Neuronal stem cell (in vitro differentiated cells): ENCODE measurements around the gene PPFIA1.

ENCODE experiments used
- DNase-seq: peaks from one replicate; pipeline ENCODE4 v3.0.0-alpha.2; 2013; ENCODE audit warnings: low spot score
- H2AFZ ChIP-seq: one replicate; pipeline ENCODE4 v1.6.1; 2013; ENCODE audit warnings: mild to moderate bottlenecking, low read length, inconsistent platforms
- H2AK5ac ChIP-seq: 2 replicates; pipeline ENCODE4 v1.6.1; 2013; ENCODE audit warnings: low read depth, mild to moderate bottlenecking, inconsistent platforms, low read length, moderate library complexity, mixed read lengths
- H2BK120ac ChIP-seq: 2 replicates; pipeline ENCODE4 v1.6.1; 2013; ENCODE audit warnings: low read depth, mild to moderate bottlenecking, inconsistent platforms, low read length, moderate library complexity, mixed read lengths
- H2BK12ac ChIP-seq: one replicate; pipeline ENCODE4 v1.6.1; 2013; ENCODE audit warnings: low read length, inconsistent platforms
- H2BK15ac ChIP-seq: 2 replicates; pipeline ENCODE4 v1.6.1; 2013; ENCODE audit warnings: mild to moderate bottlenecking, low read length, inconsistent platforms, mixed read lengths
- H2BK5ac ChIP-seq: one replicate; pipeline ENCODE4 v1.6.1; 2013; ENCODE audit warnings: inconsistent platforms, mild to moderate bottlenecking, low read length, moderate library complexity
- H3K14ac ChIP-seq: one replicate; pipeline ENCODE4 v1.6.1; 2013; ENCODE audit warnings: low read length, inconsistent platforms
- H3K18ac ChIP-seq: 2 replicates; pipeline ENCODE4 v1.6.1; 2013; ENCODE audit warnings: low read length, inconsistent platforms
- H3K23ac ChIP-seq: 2 replicates; pipeline ENCODE4 v1.6.1; 2013; ENCODE audit warnings: low read depth, mild to moderate bottlenecking, mixed read lengths, low read length, inconsistent platforms; ENCODE audit not compliant: poor library complexity
- H3K27ac ChIP-seq: replicated peaks from 3 replicates; pipeline ENCODE4 v1.5.1; 2013; ENCODE audit warnings: low read length, inconsistent platforms
- H3K27me3 ChIP-seq, 3 experiments: 2 replicates each; pipeline ENCODE4 v1.6.1; 2013; ENCODE audit warnings: low read length in 3 of 3, mild to moderate bottlenecking in 2 of 3, inconsistent platforms in 1 of 3, low read depth in 1 of 3, mixed read lengths in 1 of 3, moderate library complexity in 1 of 3; ENCODE audit not compliant: control insufficient read depth in 3 of 3, insufficient read depth in 3 of 3
- H3K36me3 ChIP-seq, 2 donors: replicated peaks in 1 of 2; 2 replicates each; pipeline ENCODE4 v1.6.1; 2013; ENCODE audit warnings: low read length in 2 of 2; ENCODE audit not compliant: control insufficient read depth in 2 of 2, insufficient read depth in 2 of 2
- H3K4ac ChIP-seq: 2 replicates; pipeline ENCODE4 v1.6.1; 2013; ENCODE audit warnings: inconsistent platforms, mild to moderate bottlenecking, low read length, moderate library complexity
- H3K4me1 ChIP-seq, 2 donors: 1 replicate in 1 of 2; 2 replicates in 1 of 2; pipeline ENCODE4 v1.6.1; 2013; ENCODE audit warnings: low read length in 2 of 2, low read depth in 1 of 2; ENCODE audit not compliant: control insufficient read depth in 2 of 2, insufficient read depth in 1 of 2
- H3K4me2 ChIP-seq: one replicate; pipeline ENCODE4 v1.6.1; 2013; ENCODE audit warnings: mild to moderate bottlenecking, low read length, inconsistent platforms; ENCODE audit not compliant: insufficient read depth, poor library complexity, severe bottlenecking
- H3K4me3 ChIP-seq, 2 donors: 2 replicates each; pipeline ENCODE4 v1.5.1; 2013; ENCODE audit warnings: low read length in 2 of 2, mild to moderate bottlenecking in 2 of 2, inconsistent platforms in 1 of 2, moderate library complexity in 1 of 2
- H3K79me1 ChIP-seq: one replicate; pipeline ENCODE4 v1.6.1; 2013; ENCODE audit warnings: low read depth, mild to moderate bottlenecking, inconsistent platforms, low read length, moderate library complexity
- H3K9ac ChIP-seq: one replicate; pipeline ENCODE4 v1.6.1; 2013; ENCODE audit warnings: mild to moderate bottlenecking, low read depth, low read length, inconsistent platforms; ENCODE audit not compliant: poor library complexity
- H3K9me3 ChIP-seq, 2 donors: replicated peaks in 1 of 2; 2 replicates each; pipeline versions ENCODE3 to v1.6.1; 2013; ENCODE audit warnings: low read length in 2 of 2, mild to moderate bottlenecking in 2 of 2, inconsistent platforms in 1 of 2, low read depth in 1 of 2, mixed read lengths in 1 of 2, moderate library complexity in 1 of 2; ENCODE audit not compliant: control insufficient read depth in 2 of 2, insufficient read depth in 1 of 2
- H4K8ac ChIP-seq: one replicate; pipeline ENCODE4 v1.6.1; 2013; ENCODE audit warnings: low read depth, mild to moderate bottlenecking, inconsistent platforms, low read length, moderate library complexity
- H4K91ac ChIP-seq: one replicate; pipeline ENCODE4 v1.6.1; 2013; ENCODE audit warnings: low read length, low read depth, mild to moderate bottlenecking, inconsistent platforms; ENCODE audit not compliant: poor library complexity
- WGBS, 2 donors: extraction: QIAGEN DNeasy Blood & Tissue Kit; methylation state at CpG; one replicate each; pipeline ENCODE4 v1.1.7; 2013; ENCODE audit warnings: missing lambda C conversion rate in 2 of 2, mixed read lengths in 1 of 2; ENCODE audit not compliant: insufficient read length in 2 of 2, insufficient replicate concordance in 1 of 2; ENCODE audit errors: extremely low coverage in 2 of 2; 5-methylcytosine and 5-hydroxymethylcytosine counted together

Gene PPFIA1

DNA sequence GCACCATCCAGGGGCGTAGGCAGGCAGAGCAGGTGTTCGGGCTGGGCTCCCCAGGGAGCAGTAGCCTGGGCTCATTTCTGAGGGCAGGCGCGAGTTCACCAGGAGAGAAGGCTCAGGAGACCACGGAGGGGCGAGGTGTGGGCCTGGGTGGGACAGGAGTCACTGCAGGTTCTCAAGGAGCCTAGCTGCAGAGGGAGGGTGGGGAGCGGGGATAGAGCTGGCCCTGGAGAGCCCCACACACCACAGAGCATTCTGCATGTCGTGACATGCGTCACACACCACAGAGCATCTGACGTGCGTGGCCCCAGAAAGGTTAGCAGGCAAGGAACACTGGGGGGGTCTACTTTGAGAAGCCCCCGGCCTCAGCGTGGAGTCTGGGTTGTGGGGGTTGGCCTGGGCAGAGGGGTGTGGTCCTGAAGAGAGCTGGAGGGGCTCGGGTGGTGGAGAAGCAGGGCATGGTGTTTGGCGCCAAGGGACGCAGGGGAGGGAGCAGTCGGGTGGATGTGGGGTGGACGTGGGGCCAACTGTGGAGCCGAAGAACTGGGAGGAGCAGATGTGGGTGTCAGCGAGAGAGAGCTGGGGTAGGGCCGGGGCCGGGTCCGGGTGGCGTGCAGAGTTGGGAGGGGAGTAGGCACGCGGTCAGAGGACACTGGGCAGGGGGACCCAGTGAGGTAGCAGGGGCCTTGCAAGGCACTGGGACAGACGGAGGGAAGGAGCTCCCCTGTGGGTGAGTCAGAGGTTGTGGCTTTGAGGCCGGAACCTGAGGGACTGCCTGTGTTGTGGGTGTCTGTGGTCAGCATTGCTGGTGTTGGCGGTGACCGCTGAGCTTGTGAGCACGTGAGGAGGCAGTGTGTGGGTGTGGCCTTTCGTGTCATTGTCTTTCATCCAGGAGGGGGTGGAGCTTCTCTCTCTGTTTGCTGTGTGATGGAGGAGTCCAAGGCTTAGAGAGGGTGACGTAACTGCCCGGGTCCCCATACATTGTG is 153.3 kb downstream of the PPFIA1 start:
- Histone ChIP-seq H2BK15ac (no peak overlapping the region), H3K4me1 (peaks cover 0 to 3% of the 10 kb centered on the region in 2 donors), H3K4me2 (peak overlapping the region; percentile 0), H4K91ac (no peak overlapping the region), H3K18ac (peak overlapping the region; percentile 61), H3K14ac (no peak overlapping the region), H4K8ac (peak overlapping the region; percentile 57), H2AK5ac (peak overlapping the region; percentile 14), H3K27ac (no peak overlapping the region), H3K9ac (peak overlapping the region; percentile 83), H2BK120ac (no peak overlapping the region), H3K4me3 (peak overlapping the region in 1 of 2 donors; percentile 52), H3K27me3 (no peaks in the 10 kb centered on the region), H3K9me3 (no peaks in the 10 kb centered on the region), H2BK5ac (no peak overlapping the region), H3K23ac (peak overlapping the region; percentile 74), H3K4ac (no peak overlapping the region), H3K79me1 (peaks cover 5% of the 10 kb centered on the region), H2BK12ac (no peak overlapping the region), H3K36me3 (peaks cover 55 to 84% of the 10 kb centered on the region in 2 donors), H2AFZ (no peak overlapping the region)
- no CpG with 5 or more reads among the region's 34 CpGs for WGBS, 2 donors
- no peak for DNase-seq

GRCh38 chr11:70424765-70425344 is 154.4 kb downstream of the PPFIA1 start:
- no peak overlapping the region for H4K8ac ChIP-seq
- peaks cover 57 to 87% of the 10 kb centered on the region in 2 donors for H3K36me3 ChIP-seq
- H2AFZ ChIP-seq: no peak overlapping the region

DNA sequence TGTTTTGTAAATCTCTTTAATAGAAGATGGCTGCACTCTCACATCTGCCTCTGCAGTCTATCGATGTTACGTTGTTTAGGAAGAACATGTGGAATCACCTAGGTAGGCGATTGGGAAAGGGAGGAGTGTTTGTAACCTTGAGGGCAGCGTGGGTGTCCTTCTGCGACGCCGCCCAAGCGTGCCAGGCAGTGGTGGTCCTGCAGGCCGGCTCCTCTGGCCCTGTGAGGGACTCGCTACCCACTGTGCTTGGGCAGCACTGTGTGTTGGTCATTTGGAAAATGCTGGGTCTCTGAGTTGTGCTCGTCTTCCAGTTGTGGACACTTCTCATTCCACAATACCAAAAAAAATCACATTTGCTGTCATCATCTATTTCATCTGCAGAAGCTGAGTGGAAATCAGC is 156.9 kb downstream of the PPFIA1 start:
- H2BK12ac ChIP-seq: no peak overlapping the region
- H3K79me1 ChIP-seq: peaks cover 5% of the 10 kb centered on the region
- no peaks in the 10 kb centered on the region for H3K27me3 ChIP-seq
- no peak overlapping the region for H3K14ac ChIP-seq
- no peak overlapping the region for H3K9ac ChIP-seq
- WGBS, 2 donors: no CpG with 5 or more reads among the region's 11 CpGs
- no peak overlapping the region for H2AFZ ChIP-seq
- no peak overlapping the region for H3K23ac ChIP-seq
- H3K27ac ChIP-seq: no peak overlapping the region
- no peak overlapping the region for H4K91ac ChIP-seq
- H4K8ac ChIP-seq: no peak overlapping the region
- no peak overlapping the region for H2BK15ac ChIP-seq
- no peak overlapping the region for H2BK5ac ChIP-seq
- no peaks in the 10 kb centered on the region for H3K9me3 ChIP-seq
- H3K18ac ChIP-seq: no peak overlapping the region
- no peak overlapping the region for H2BK120ac ChIP-seq
- no peak overlapping the region for H3K4ac ChIP-seq
- peaks cover 61 to 87% of the 10 kb centered on the region in 2 donors for H3K36me3 ChIP-seq
- H3K4me3 ChIP-seq: no peak overlapping the region
- no peak overlapping the region for H3K4me2 ChIP-seq
- no peak overlapping the region for H2AK5ac ChIP-seq
- H3K4me1 ChIP-seq: peaks cover 3 to 4% of the 10 kb centered on the region in 2 donors
- DNase-seq: no peak

More at GRCh38 chr11:70424765-70425344, 154.4 kb downstream of the PPFIA1 start:
- Histone ChIP-seq H3K18ac (no peak overlapping the region), H2AK5ac (no peak overlapping the region), H2BK12ac (no peak overlapping the region), H3K9me3 (no peaks in the 10 kb centered on the region), H3K4me3 (no peak overlapping the region), H3K14ac (no peak overlapping the region), H3K79me1 (peaks cover 5% of the 10 kb centered on the region), H3K4me2 (no peak overlapping the region), H3K23ac (peak overlapping the region; percentile 22), H3K27me3 (no peaks in the 10 kb centered on the region), H4K91ac (no peak overlapping the region), H2BK5ac (no peak overlapping the region), H3K4me1 (peaks cover 2 to 3% of the 10 kb centered on the region in 2 donors), H3K9ac (no peak overlapping the region), H2BK120ac (no peak overlapping the region), H2BK15ac (no peak overlapping the region), H3K4ac (no peak overlapping the region), H3K27ac (no peak overlapping the region)
- DNase-seq: no peak
- no CpG with 5 or more reads among the region's 14 CpGs for WGBS, 2 donors
